ENCODE results near the gene FSHR. TPM values are rescaled to one million over a fixed set of nuclear protein-coding genes. Genes with fewer than 3 reads are reported as not detected.

The FSHR gene
- total RNA-seq, 1 experiment from 2014 or later: not detected

GRCh38 chr2:49035481-49035880, 118.8 kb downstream of the FSHR start:
- Histone ChIP-seq H3K9ac (ENCODE audit: low read length) (no peak overlapping the region), H3K79me2 (ENCODE audit: low read length) (no peaks in the 10 kb centered on the region), H2AFZ (ENCODE audit: low read length) (no peak overlapping the region), H3K27ac (ENCODE audit: low read length) (no peak overlapping the region), H3K9me3 (ENCODE audit: low read length) (no peaks in the 10 kb centered on the region), H3K4me2 (ENCODE audit: low read length) (no peak overlapping the region), H3K4me3 (ENCODE audit: low read length) (no peak overlapping the region), H3K36me3 (ENCODE audit: low read depth, low read length) (no peaks in the 10 kb centered on the region), H3K9me2 (replicated peaks; ENCODE audit: low read length) (no peaks in the 10 kb centered on the region), H3K27me3 (ENCODE audit: low read length) (no peaks in the 10 kb centered on the region), H4K20me1 (ENCODE audit: low read length) (no peaks in the 10 kb centered on the region), H3K4me1 (ENCODE audit: insufficient read depth, low read length) (no peaks in the 10 kb centered on the region), H3F3A (ENCODE audit: low read length, unreplicated experiment) (no peaks in the 10 kb centered on the region)
- intact Hi-C loops (cut with micrococcal nuclease): no loop called here
- DNase-seq (no peak), ATAC-seq (no peak)
- TF ChIP-seq CTCF (conservative IDR thresholded peaks at IDR 0.05; ENCODE audit: low read depth, low read length) (no peak), EZH2 (IDR thresholded peaks at IDR 0.05; ENCODE audit: low read length, unreplicated experiment) (no peak)
- no TSS peak for BruUV-seq (replicated peaks)
- ChIA-PET CTCF (no interaction called here), POLR2A (ENCODE audit: unreplicated experiment) (no interaction called here)

GRCh38 chr2:49033394-49034185, 120.7 kb downstream of the FSHR start:
- H3K9me3 ChIP-seq (ENCODE audit: low read length): no peaks in the 10 kb centered on the region

More at GRCh38 chr2:49033394-49034185, 120.7 kb downstream of the FSHR start:
- H3K27ac ChIP-seq (ENCODE audit: low read length): no peak overlapping the region
- ATAC-seq (no peak), DNase-seq (no peak)
- no peak overlapping the region for H3K4me2 ChIP-seq (ENCODE audit: low read length)
- CTCF ChIA-PET: no interaction called here
- intact Hi-C loops (cut with micrococcal nuclease): no loop called here
- TF ChIP-seq EZH2phosphoT487 (IDR thresholded peaks at IDR 0.05; ENCODE audit: borderline replicate concordance, low read length): no peak
- TF ChIP-seq EZH2 (IDR thresholded peaks at IDR 0.05; ENCODE audit: low read length, unreplicated experiment): no peak
- no peak for TF ChIP-seq CTCF (conservative IDR thresholded peaks at IDR 0.05; ENCODE audit: low read depth, low read length)
- no peak overlapping the region for H2AFZ ChIP-seq (ENCODE audit: low read length)
- no peaks in the 10 kb centered on the region for H3K27me3 ChIP-seq (ENCODE audit: low read length)
- no peaks in the 10 kb centered on the region for H4K20me1 ChIP-seq (ENCODE audit: low read length)
- H3K36me3 ChIP-seq (ENCODE audit: low read depth, low read length): no peaks in the 10 kb centered on the region
- no peak overlapping the region for H3K4me3 ChIP-seq (ENCODE audit: low read length)
- H3K4me1 ChIP-seq (ENCODE audit: insufficient read depth, low read length): no peaks in the 10 kb centered on the region
- no TSS peak for BruUV-seq (replicated peaks)
- H3F3A ChIP-seq (ENCODE audit: low read length, unreplicated experiment): no peaks in the 10 kb centered on the region
- no peaks in the 10 kb centered on the region for H3K79me2 ChIP-seq (ENCODE audit: low read length)
- POLR2A ChIA-PET (ENCODE audit: unreplicated experiment): no interaction called here
- no peak overlapping the region for H3K9ac ChIP-seq (ENCODE audit: low read length)
- no peaks in the 10 kb centered on the region for H3K9me2 ChIP-seq (replicated peaks; ENCODE audit: low read length)

Data from PC-3 (cell line).